HFF-Myc (cell line): ENCODE data around the gene FOSB.
A peak's percentile ranks its signal among the peaks of the same experiment; 100 is the strongest.

ENCODE experiments used
- DNase-seq: peaks from one replicate; pipeline ENCODE4 v3.0.0-alpha.2; 2011; ENCODE audit warnings: low read depth; ENCODE audit errors: extremely low read depth
- H3K4me3 ChIP-seq: replicated peaks from 2 replicates; pipeline ENCODE4 v1.5.1; 2011; ENCODE audit warnings: low read depth, mild to moderate bottlenecking, control low read depth, low read length
- TF ChIP-seq, protein P1 (sequence below): IDR thresholded peaks from 2 replicates; pipeline ENCODE4 v1.5.1; 2012; ENCODE audit warnings: mild to moderate bottlenecking, low read depth, low read length, control low read depth; ENCODE audit errors: missing control alignments

The FOSB gene

DNA sequence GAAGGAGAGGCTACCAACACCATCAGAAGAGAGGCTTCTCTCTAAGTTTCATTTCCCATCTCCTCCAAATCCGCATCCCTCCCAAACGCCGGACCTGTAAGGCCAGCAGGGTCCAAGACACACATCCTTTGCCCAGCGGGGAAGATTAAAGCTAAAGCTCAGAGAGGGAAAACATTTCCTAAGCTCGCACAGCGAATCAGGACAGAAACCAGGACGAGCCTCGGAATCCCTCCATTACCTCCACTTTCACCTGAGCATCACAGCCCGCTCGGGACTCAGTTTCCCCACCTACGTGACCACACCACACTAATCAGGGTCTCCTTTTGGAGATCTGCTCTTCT, 711 bp upstream of the FOSB start:
- no peak for DNase-seq
- H3K4me3 ChIP-seq = peak overlapping the region; percentile 71
- TF ChIP-seq, protein P1, sequence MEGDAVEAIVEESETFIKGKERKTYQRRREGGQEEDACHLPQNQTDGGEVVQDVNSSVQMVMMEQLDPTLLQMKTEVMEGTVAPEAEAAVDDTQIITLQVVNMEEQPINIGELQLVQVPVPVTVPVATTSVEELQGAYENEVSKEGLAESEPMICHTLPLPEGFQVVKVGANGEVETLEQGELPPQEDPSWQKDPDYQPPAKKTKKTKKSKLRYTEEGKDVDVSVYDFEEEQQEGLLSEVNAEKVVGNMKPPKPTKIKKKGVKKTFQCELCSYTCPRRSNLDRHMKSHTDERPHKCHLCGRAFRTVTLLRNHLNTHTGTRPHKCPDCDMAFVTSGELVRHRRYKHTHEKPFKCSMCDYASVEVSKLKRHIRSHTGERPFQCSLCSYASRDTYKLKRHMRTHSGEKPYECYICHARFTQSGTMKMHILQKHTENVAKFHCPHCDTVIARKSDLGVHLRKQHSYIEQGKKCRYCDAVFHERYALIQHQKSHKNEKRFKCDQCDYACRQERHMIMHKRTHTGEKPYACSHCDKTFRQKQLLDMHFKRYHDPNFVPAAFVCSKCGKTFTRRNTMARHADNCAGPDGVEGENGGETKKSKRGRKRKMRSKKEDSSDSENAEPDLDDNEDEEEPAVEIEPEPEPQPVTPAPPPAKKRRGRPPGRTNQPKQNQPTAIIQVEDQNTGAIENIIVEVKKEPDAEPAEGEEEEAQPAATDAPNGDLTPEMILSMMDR = peak; percentile 18

DNA sequence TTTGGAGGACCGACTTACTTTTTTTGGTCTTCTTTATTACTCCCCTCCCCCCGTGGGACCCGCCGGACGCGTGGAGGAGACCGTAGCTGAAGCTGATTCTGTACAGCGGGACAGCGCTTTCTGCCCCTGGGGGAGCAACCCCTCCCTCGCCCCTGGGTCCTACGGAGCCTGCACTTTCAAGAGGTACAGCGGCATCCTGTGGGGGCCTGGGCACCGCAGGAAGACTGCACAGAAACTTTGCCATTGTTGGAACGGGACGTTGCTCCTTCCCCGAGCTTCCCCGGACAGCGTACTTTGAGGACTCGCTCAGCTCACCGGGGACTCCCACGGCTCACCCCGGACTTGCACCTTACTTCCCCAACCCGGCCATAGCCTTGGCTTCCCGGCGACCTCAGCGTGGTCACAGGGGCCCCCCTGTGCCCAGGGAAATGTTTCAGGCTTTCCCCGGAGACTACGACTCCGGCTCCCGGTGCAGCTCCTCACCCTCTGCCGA, 409 bp downstream of the FOSB start:
- DNase-seq = no peak
- H3K4me3 ChIP-seq = peak overlapping the region; percentile 71
- TF ChIP-seq, protein P1 = no peak

DNA sequence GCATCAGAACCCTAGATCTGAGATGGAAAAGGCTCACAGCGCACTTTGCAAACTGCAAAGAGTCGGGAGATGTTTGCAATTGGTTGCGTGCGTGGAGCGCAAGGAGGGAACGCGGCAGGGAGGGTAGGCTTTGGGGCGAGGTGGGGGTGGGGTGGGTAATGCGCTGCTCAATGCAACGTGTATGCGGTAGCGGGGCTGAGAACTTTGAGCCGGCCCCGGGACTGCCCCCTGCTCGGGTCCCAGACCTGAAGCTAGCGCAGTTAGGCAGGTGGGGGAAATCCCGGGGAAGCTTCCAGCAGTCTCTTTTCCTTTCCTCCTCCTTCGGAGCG, 971 bp downstream of the FOSB start:
- peak overlapping the region; percentile 71 for H3K4me3 ChIP-seq
- no peak for DNase-seq
- TF ChIP-seq, protein P1 = no peak

DNA sequence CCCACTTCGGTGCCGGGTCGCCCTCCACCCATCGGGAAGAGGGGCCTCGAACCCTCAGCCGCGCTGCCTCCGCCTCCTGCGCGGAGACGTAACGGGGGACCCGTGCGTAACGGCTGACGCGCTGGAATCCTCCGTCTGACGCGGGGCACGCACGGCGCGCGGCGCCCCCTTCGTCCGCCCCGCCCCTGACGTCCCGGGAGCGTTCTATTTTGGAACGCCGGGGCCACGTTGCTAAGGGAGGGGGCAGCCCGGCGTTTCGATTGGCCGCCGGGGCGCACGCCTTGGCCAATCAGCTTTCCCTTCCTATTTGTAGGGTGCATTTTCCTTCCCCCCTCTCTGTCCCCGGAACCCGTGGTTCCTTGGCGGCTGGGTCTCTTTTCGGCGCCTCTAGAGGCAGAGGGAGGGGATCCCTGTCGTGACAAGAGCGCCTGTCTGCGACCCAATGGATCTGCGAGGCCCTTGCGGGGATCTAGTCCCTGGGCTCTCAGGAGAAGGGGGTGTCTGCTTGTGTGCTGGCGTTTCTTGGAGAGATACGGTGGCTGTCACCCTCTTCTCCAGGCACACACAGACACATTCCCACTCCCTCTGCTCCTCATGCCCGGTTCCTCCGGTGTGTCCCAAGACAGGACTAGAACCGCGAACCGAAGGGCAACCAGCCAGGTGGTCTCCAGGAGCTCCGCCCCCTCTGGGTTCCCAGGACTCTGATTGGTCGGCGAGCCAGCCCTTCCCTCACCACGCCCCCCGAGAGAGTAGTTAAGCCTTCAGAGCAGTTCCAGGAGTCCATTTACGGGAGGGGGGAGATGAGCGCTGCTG, 1.5 kb downstream of the FOSB start:
- TF ChIP-seq, protein P1 = no peak
- H3K4me3 ChIP-seq = peak overlapping the region; percentile 71
- no peak for DNase-seq

DNA sequence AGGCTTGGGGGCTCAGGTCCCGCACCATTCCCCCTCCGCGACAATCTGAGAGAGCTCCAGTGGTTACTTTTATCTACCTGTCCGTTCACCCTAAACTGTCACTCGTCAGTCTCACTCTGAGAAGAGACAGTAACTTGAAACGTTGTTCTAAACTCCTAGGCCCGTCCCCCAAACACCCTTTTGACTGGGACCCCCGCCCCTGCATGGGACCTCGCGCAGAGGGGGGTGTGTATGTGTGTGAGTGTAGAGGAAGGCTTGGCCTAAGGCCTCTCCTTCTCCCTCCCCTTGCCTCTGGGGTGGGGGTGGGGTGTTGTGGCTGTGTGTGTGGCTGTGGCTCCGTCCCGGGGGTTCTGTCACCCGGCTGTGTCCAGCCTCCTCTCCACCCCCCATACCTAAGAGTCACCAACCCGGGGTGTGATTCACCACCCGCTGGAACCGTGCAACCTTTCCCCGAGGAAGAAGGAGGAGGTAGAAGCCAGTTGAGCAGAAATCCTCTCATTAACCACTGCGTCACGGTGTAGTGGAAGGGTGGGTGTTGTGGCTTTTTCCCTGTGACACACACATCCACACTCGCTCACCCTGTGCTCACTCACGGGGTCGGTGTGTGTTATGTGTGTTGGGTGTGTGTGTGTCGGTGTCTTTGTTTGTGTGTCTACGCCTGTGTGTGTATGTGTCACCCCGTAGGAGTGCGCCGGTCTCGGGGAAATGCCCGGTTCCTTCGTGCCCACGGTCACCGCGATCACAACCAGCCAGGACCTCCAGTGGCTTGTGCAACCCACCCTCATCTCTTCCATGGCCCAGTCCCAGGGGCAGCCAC, 2.4 kb downstream of the FOSB start:
- H3K4me3 ChIP-seq = peak overlapping the region; percentile 71
- TF ChIP-seq, protein P1 = no peak
- DNase-seq = no peak

DNA sequence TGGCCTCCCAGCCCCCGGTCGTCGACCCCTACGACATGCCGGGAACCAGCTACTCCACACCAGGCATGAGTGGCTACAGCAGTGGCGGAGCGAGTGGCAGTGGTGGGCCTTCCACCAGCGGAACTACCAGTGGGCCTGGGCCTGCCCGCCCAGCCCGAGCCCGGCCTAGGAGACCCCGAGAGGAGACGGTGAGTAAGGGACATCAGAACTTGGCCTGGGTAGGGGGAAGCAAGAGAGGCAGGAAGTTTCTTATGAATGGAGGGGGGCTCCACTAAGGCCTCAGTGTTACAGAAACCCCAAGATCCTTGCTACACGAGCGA, 2.9 kb downstream of the FOSB start:
- no peak for DNase-seq
- H3K4me3 ChIP-seq = no peak overlapping the region
- TF ChIP-seq, protein P1 = no peak
